Astrocyte of the cerebellum (primary cell): Measurements from ENCODE around the gene CBLN3.
"Not testable (repeated sequence)": the region's sequence is repeated elsewhere in the genome, so short reads cannot be mapped to it uniquely, and the experiment has no call there.

Source experiments
- DNase-seq: peaks from one replicate; pipeline ENCODE4 v3.0.0-alpha.2; 2011; ENCODE audit warnings: low read depth
- H3K4me3 ChIP-seq: 2 replicates; pipeline ENCODE4 v1.5.1; 2011; ENCODE audit warnings: mild to moderate bottlenecking, low read depth, low read length, moderate library complexity
- in situ Hi-C: cut with HindIII; loops from 2 replicates; pipeline ENCODE4 v1.10.0; 2017; ENCODE audit warnings: low sequenced_read_pairs
- TF ChIP-seq, protein P1 (sequence below): IDR thresholded peaks from 2 replicates; pipeline ENCODE4 v1.5.1; 2012; ENCODE audit warnings: low read length, low read depth, moderate library complexity, mild to moderate bottlenecking; ENCODE audit errors: missing control alignments

Gene CBLN3

DNA sequence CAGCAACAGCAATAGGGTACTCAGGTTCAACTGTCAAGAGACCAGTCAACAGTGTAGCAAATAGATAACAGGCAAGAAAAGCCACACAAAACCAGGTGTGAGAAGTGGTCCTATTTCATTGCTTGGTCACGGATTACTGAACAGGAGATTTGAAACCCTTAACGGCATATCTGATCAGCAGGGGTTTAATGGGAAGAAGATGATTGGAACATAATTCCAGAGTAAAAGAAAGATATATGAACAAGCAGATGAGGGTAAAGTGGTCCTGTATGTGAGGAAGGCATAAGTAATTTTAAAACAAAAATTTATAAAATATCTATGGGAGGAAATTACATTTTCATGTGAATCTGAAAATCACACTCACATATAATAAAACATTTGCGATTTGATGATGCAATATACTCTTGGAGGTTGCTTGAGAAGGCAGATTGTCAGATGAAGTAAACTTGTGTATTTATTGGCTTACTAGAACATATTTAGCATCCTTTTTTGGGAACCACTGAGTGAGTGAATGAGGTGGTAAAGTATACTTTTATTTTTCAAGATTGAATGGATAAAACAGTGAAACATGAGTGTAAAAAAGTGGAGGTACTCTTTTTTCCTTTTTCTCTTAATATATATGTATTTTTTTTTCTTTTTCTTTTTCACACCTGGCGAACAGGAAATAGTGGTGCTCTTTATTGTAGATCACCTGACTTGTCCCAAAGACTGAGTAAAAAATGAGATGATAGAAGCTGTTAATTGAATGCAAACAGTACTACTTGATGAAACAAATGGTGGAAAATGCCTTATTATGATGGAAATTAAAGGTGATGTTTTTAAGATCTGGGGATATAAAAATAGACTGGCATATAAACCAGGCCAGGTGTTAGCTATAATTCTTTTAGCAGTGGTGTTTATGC, 34.7 kb upstream of the CBLN3 start:
- TF ChIP-seq, protein P1, sequence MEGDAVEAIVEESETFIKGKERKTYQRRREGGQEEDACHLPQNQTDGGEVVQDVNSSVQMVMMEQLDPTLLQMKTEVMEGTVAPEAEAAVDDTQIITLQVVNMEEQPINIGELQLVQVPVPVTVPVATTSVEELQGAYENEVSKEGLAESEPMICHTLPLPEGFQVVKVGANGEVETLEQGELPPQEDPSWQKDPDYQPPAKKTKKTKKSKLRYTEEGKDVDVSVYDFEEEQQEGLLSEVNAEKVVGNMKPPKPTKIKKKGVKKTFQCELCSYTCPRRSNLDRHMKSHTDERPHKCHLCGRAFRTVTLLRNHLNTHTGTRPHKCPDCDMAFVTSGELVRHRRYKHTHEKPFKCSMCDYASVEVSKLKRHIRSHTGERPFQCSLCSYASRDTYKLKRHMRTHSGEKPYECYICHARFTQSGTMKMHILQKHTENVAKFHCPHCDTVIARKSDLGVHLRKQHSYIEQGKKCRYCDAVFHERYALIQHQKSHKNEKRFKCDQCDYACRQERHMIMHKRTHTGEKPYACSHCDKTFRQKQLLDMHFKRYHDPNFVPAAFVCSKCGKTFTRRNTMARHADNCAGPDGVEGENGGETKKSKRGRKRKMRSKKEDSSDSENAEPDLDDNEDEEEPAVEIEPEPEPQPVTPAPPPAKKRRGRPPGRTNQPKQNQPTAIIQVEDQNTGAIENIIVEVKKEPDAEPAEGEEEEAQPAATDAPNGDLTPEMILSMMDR = no peak
- in situ Hi-C loops = no loop called here
- no peak for DNase-seq
- H3K4me3 ChIP-seq = no peak overlapping the region

DNA sequence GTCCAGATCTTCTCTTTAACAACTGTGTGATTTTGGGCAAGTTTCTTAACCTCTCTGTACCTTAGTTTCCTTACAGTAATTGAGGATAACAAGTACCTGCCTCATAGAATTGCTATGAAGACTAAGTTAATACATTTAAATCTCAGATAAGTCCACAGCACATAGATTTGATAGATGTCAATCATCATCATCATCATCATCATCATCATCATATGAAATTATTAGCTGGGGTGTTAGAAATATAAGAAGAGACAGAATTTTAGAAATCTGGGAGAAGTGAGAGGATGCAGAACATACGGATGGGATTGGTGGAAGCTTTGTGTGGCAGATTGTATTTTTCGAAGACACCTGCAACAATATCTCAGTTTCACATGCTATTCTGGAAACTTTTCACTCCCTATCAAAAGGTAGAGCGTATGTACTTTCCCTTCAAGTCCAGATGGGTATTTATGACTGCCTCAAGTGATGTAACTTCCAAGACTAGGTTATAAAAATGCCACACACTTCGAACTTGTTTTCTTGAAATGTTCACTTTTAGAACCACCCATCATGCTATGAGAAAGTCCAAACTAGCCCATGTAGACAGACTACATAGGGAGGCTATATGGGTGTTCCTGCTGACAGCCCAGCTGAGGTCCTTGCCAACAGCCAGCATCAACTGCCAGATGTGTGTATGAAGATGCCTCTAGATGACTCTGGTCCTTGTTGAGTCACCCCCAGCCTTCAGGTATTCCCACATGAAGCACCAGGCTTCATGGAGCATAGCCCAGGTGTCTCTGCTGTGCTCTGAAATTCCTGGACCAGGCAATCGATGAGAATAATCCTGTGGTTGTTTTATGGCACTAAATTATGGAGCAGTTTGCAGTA, 33.8 kb upstream of the CBLN3 start:
- no peak for DNase-seq
- in situ Hi-C loops = no loop called here
- TF ChIP-seq, protein P1 = no peak
- H3K4me3 ChIP-seq = no peak overlapping the region

GRCh38 chr14:24461336-24461735, 31.9 kb upstream of the CBLN3 start:
- H3K4me3 ChIP-seq = no peak overlapping the region
- TF ChIP-seq, protein P1 = no peak
- in situ Hi-C loops = no loop called here
- no peak for DNase-seq

DNA sequence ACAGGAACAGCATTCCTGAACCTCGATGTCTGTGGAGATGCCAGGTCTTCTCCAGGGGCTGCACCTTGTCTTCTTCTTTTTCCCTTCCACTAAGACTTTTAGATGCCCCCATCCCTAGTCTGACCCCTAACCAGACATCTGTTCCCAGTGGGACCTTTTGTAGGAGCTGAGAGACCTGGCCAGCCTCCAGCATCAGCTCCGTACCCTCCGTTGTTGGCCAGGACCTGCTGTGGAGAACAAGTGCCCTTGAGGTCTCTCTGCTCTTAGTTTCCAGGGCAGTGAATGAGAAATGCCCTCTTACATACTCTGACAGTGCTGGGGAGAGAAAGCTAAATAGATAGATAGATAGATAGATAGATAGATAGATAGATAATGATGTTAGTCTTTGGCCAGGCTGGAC, 29.9 kb upstream of the CBLN3 start:
- TF ChIP-seq, protein P1 = no peak
- no peak for DNase-seq
- in situ Hi-C loops = no loop called here
- H3K4me3 ChIP-seq = no peak overlapping the region

DNA sequence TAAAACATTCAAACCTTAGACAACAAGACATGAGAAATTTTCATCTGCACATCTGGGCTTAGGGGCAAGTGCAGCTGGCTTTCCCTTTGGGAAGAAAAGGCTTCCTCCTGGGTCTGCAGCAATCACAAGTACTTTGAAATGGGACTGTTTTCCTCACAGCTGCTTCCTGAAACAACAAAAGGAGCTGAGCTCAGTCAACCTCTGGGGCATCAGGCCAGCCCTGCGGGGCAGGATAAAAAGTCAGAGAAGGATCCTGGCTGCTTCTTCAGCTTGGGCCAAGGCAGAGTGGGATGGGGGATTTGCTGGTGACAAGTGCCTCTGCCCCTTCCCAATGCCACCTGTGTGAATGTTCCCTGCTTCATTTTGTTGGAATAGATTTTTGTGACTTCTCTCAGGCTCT, 29.3 kb upstream of the CBLN3 start:
- in situ Hi-C loops = no loop called here
- TF ChIP-seq, protein P1 = no peak

GRCh38 chr14:24456980-24457379, 27.5 kb upstream of the CBLN3 start:
- TF ChIP-seq, protein P1 = no peak
- no peak for DNase-seq
- no peak overlapping the region for H3K4me3 ChIP-seq
- in situ Hi-C loops = no loop called here

More for the DNA sequence above, 29.3 kb upstream of the CBLN3 start:
- no peak for DNase-seq
- H3K4me3 ChIP-seq = no peak overlapping the region

- in situ Hi-C loops = not testable (repeated sequence)
Measured at GRCh38 chr14:24450828-24451227, 21.4 kb upstream of the CBLN3 start.

More at GRCh38 chr14:24450828-24451227, 21.4 kb upstream of the CBLN3 start:
- not testable (repeated sequence) for DNase-seq, H3K4me3 ChIP-seq
